GM19351 (cell line): ENCODE measurements around the gene SLC12A1.

Experiments
- ATAC-seq: cut with Tn5 transposase; IDR thresholded peaks from one replicate; pipeline ENCODE4 v1.9.1; 2021; ENCODE audit warnings: mild to moderate bottlenecking, moderate library complexity; ENCODE audit not compliant: unreplicated experiment

Gene SLC12A1

DNA sequence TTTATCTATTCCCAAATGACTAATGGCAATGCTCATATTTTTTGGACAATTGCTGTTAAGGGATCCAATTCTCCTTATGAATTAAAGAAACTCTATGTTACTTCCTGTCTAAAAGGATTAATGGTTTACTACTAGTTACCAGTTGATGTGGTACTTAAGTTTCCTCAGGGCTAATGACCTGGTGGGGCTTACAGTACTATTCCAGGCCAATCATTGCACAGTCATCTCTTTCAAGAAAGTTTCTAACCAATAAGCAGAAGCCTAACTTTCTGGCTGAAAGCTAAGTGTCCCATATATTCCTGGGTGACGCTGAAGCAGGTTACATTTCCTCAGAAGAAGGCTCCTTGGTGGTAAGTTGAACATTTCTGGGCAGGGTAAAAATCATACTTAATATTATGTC lies at the start of gene SLC12A1:
Gene SLC12A1, plus strand, starts transcription at position 322 of the 400 bp plus-strand sequence. CDS start 1,418 bp downstream, outside the sequence.
- no peak for ATAC-seq

DNA sequence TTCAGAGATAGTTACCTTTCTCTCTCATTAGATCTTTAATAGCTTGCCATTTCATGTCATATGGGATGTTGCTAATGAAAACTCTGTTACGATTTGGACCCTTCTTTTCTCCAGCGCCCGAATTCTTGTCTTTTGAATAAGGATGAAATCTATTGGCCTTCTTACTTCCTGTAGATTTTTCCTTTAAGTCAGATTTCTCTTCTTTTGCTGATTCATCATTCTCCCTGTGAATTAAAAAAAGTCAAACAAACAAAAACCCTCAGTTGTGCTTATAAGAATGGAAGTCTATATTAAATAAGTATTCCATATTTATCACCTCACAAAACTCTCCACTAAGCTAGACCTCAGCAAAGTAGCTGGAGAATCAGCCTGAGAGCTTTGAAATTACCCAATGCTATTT lies 37.5 kb upstream of the SLC12A1 start:
- no peak for ATAC-seq

DNA sequence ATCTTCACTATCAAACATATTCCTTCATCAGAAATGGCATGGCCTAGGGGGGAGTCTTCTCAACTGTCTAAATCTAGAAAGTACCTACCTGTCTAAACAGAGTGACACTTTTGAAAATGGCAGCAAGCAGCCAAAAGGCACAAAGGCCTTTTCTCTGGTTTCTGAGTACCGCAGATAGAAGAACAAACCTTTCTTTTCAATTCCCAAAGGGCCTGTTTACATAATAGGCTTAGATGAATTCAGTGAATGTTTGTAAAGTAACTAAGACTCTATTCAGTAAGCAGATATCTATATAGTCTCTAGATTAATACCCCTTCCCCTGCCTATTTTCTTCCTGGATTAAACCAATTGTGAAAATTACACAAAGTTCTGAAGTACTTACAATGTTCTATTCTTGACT lies 35.1 kb upstream of the SLC12A1 start:
- ATAC-seq, result no peak

DNA sequence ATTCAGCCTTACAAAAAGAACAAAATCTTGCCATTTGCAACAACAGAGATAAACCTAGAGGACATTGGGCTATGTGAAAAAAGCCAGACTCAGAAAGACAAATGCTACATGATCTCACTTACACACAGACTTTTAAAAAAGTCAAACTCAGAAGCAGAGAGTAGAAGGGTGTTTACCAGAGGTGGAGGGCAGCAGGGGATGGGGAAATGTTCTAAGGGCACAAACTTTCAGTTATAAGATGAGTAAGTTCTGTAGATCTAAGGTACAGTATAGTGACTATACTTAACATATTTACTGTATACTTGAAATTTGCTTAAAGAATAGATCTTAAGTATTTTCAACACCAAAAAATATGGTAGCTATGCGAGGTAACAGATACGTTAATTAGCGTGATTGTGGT lies 31.0 kb upstream of the SLC12A1 start:
- ATAC-seq, result no peak

DNA sequence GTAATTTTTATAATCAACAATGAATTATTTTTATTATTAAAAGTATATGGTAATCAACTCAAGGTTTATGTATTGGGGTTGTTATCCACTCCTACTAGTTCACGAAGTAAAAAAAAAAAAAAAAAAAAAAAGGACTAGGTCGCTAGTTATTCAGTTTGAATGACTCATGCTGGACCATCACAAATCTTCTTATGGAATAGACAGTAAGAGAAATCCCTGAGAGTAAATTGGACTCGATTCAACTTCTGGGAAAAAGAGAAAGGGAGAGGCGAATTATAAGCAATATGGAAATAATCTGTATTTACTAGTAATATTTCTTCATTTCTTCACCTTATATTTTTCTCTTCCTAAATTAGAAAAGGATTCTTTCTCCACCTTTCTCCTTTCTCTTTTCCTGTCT lies 30.0 kb upstream of the SLC12A1 start:
- no peak for ATAC-seq

DNA sequence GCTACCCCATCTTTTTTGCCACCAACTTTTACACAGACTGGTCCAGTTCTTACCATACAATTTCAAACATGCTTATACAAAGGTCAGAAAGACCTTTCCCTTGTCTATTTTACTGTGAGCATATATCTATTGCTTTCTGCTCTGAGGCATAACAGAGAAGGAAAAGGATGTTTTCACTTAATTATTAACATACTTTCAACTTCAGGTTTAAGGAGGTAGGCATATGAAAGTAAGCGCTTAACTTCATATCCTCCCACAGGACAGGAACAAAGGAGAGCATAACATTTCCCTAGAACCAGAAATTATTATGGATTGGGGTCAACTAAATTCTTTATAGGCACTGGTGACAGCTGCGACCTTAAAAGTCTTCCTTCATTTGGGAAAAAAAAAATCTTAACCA lies 29.1 kb upstream of the SLC12A1 start:
- ATAC-seq, result no peak

DNA sequence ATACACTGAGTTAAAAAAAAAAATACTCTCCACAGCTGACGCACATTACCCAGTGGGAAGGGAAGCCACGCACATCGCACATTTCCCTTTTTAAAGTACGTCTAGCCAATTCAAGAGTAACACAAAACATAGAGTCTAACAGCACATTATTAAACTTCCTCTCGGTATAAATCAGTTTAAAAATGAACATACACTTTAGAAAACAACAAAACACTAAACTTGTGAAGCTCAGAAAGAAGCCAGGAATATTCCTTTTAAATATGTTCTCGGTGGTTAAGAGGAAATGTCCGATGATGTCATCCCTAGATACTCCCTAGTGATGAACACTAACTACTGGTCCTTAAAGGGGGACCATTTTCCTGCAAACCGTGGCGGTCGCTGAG lies 28.7 kb upstream of the SLC12A1 start:
- ATAC-seq, result peak; percentile 71

DNA sequence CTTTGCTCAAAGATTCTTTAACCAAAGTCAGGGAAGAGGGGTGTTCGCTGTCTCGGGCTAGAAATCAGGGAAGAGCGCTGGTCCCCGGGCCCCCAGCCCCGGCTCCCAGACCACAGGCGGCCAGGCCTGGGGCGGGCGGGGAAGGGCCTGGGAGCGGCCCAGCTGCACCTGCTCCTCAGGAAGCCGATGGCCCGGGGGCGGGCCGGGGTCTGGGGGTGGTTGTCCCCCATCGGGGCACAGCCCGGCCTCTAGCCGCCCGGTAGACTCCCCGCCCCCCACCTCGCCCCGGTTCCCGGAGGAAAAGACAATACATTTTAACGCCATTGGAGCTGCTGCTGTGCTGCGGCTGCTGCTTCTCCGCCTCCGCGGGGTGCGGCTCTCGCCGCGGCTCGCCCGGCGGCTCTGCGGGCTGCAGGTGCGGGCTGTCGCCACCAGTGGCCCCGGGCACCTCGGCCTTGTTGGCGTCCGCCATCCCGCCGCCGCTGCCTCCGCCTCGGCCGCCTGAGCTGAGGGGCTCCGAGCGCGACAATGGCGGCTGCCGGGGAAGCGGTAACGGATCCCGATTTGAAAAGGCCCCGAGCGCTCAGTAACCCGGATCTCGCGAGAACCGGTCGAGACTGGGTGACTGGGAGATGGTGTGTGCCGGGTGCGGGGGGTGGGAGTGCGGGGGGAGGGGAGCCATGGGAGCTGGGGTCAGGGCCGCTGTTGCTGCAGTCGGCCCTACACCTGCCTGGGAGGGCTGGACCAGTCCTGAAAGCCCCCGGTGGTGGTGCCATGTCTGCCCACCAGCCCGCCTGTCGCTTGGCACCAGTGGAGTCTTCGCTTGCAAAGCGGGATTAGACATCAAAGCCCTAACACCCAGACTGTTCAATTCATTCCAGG lies 28.1 kb upstream of the SLC12A1 start, which contains the start of gene MYEF2:
Gene MYEF2, minus strand, starts transcription at position 530 of the 882 bp plus-strand sequence. Its CDS starts 58 bp downstream, at position 472.
- peak; percentile 80 for ATAC-seq

DNA sequence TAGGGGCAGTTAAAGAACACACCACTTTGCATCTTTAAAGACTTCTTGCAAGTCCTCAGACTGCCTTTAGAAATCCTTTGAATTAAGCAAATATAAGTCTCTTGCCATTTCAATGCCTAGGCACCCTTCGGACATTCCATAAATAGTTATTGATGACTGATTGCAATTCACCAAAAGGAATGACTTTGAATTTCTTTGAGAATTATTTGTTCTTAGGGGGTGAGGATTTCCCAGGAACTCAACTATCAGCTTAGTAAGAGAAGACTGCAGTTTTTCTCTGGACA lies 27.5 kb upstream of the SLC12A1 start:
- no peak for ATAC-seq

DNA sequence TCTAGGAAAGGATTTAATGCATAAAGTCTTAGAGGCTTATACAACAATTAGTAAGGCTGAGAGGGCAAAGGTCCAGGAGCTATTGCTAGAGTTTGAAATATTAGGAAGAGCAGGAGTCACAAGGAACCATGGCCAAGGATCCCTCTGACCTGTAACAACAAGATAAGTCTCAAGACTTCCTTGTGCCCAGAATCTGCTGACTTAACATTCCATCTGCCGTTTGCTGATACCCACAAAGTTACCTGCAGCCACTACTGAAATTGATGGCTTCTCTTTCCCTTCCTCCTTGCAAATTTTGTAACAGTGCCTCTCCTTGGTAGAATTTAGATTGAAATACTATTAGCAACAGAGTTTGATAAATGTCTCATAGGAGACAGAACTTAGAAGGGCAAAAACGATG lies 23.4 kb upstream of the SLC12A1 start:
- ATAC-seq, result no peak

DNA sequence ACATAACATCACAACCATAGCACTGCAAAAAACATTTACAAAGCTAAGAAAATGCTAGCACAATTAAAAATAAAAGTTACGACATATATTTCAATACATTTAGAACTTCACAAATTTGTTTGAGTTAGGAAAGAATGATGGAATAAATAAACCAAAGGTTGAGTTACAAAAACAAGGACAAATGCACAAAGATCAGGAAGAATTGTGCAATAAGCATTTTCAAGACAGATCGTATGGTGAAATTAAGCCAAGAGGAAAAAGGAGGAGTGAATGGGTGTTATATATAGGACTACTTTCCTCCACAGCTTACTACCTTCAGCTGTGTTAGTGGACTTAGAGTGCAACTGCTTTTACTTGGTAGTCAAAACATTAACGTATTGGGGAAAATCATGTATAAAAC lies 20.6 kb upstream of the SLC12A1 start:
- ATAC-seq, result no peak

DNA sequence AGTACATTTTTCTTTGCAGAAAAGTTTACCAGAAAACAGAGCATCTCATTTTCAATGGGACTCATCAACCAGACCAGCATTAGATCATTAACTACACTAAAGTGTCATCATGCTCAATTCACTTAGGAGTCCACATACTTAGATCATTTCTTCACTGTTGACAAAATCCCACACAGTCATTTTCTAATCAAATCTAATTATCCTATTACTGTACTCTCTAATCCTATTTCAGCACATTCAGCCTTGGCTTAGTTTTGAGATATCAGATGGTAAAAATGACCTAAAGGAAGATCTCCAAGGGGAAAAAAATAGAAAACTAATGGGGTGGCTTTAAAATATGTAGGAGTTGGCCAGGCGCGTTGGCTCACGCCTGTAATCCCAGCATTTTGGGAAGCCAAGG lies 19.8 kb upstream of the SLC12A1 start:
- ATAC-seq, result no peak

DNA sequence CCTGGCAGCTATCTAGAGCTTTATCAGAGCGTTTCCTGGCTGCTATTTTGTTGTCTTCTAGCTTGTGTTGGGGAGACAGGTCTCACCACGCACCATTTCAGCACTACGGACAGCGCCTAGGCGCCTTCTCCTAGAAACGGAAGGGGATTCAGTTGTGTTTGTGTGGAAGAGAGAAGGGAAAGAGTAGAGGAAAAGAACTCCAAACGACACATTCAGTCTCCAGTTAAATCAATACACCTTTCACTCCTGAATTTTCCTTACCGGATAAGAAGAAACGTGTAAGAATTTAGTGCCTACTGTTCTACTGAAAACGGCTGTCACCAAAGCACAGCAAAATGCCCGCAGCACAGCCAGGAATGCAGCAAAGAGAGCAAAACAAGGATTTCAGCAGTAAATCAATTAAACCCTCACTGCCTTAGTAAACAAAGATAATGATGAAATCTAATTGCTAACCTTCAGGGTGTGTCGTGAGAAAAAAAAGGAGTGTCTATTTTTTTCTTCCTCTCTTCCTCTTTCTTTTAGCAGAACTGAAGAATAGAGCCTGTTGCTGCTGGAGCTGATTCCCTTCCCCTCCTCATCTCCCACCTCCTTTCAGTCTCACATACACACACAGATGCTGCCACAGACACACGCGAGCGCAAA lies 15.0 kb upstream of the SLC12A1 start:
- ATAC-seq, result no peak

DNA sequence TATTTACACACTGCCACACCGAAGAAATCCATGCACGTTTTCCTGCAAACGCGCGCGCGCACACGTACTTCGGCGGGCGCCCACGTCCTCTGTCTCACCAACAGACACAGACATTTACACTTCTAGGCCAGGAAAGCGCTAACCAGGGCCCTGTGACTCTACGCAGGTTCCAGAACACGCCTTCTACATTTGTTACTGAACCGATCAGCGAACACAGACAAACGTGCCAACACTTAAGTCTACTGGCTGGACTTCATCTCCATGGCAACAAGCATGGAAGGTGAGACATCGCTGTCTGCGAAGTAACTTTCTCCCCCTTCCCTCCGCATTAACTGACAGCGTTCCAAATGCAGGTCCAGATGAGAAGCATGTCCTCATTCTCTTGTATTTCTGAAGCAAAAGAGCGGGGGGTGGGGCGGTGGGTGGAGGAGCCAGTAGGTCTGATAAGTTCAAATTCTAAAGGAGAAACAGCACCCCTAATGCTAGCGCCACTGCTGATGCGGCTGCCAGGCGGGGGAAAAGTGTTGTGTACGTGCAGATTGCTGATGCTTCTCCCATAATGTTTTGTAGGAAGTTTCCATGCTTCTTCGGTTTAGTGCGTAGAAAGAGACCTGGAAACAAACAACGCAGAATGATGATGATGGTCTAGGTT lies 14.4 kb upstream of the SLC12A1 start, which contains the start of gene CTXN2:
Gene CTXN2, plus strand, starts transcription at position 92 of the 652 bp plus-strand sequence. CDS start 9,636 bp downstream, outside the sequence.
- ATAC-seq, result no peak

DNA sequence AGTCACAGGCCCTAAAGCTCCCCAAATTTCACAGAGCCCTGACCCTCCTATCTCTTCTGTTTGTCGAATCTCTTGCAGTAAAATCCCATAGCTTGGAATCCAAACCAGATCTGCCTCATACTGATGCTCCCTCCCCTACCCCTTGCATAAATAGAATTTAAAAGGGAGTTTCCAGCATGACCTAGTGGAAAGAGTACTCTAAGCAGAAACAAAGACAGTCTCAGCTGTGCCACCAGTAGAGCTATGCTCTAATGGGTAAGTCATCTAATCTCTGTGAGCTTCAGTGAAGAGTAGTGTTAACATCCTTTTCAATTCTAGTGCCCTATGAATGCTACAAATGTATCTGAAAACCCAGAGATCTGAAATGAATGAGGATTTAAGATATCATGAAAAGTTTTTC lies 4.0 kb upstream of the SLC12A1 start:
- no peak for ATAC-seq

DNA sequence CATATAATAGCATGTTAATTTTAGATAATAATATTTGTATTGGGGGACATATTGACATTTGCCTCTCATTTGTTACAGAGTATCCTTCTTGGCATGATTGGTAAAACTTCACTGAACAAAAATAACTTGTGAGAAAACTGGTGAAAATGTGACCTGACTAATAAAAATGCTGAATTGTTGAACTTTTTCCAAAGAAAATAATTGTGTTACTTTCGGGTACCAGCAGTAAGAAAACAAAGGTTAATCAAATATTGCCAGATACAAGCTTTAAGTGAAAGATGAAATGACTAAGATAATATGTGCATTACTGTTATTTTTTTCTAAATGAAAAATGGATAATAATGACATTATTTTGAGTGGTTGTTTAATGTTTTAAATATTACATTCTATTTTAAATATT lies 15.2 kb downstream of the SLC12A1 start:
- no peak for ATAC-seq

DNA sequence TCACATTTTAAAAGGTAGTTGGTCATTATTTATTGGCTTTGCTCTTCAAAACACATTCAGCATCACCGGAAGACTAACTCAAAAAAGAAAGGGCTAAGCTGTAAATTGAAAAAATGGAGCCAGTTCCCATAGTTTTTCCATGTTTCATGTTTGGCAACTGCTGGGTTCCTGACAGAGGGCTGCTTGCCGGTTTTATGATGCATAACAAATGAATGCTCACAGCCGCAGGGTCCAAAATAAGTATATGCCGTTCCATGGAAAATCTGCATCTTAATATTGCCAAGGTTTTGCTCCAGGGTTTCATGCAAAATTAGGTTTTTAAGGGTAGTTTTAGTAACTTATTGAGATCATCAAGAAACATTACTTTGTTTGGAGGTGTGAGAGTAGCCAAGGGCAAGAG lies 15.8 kb downstream of the SLC12A1 start:
- ATAC-seq, result no peak

DNA sequence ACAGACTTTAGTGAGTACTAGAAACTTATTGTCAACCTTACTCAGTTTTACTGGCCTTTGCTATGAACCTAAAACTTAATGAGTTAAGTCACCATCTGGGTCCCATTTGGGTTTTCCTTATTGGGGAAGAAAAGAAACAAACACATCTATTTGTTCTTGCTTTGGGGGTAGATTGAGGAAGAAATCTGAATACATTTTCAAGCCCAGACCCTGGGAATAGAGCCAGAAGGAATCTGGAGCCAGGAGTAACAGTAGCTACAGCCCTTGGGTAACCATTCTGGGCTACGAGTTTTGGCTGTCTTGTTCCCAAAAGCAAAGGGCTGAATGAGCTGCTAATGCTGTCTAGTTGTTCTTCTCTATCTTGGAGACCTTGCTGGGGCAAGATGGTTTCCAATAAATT lies 16.5 kb downstream of the SLC12A1 start:
- no peak for ATAC-seq

DNA sequence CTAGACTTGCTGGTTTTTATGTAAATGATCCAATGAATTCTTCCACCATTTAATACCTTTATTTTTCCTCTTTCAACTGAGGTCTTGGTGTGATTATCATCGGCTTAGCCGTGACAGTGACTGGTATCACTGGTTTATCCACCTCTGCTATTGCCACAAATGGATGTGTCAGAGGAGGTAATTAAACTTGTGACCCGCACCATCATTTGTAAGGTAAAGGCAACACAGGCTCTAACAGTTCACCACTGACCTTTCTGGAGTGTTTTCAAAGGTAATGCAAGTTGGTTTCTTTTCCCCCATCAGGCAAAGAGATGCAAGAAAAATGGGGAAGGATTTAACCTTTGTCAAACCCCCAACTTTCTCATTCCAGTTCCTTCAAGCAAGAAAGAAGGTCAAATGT lies 19.7 kb downstream of the SLC12A1 start:
- no peak for ATAC-seq

DNA sequence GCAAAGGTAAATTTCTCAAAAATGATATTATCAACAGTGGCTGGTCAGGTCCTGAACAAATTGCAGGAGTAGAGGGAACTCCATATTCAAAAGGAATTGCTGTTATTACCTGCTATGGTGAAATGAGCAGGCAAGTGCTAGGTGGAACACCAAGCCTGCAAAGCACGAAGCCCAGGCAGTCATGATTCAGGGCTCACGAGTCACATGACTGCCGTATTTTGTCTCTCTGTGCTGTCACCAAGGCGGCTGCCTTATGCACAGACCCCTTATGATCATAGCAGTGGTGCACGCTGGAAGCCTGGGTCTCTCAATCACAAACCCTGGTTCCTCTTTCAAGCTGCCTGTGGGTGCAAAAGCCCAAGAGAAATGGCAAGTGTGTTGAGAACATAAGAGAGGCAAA lies 24.4 kb downstream of the SLC12A1 start:
- ATAC-seq, result no peak

DNA sequence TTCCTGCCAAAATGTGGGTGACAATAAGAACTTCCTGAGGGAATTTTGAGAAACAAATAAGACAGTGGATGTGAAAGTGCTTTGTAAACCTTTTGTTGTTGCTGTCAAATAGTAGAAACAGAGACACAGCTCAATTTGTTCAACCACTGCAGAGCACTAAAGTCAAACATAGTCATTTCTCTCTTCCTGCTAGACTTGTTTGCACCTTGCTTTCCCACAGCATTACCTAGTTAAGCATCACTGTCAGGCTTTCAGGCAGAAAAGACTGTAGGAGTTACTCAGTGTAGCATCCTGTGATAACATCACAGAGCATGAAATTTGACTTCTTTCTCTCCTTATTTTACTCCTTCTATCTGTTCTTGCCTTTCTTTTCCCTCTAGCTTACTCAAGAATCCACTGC lies 27.1 kb downstream of the SLC12A1 start:
- ATAC-seq, result no peak

DNA sequence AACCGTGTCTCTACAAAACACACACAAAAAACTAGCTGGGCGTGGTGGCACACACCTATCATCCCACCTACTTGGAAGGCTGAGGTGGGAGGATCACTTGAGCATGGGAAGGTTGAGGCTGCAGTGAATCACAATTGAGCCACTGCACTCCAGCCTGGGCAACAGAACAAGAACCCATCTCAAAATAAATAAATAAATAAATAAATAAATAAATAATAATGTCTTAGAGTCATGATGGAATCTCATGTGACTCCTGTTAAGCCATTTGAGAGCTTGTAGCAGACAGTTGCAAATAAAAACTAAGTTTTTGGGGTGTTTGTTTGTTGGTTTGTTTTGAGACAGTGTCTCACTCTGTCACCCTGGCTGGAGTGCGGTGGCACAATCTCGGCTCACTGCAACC lies 33.2 kb downstream of the SLC12A1 start:
- ATAC-seq, result no peak
